Liver (tissue), 9 donors: Measurements from ENCODE around the gene TMC1. TPM values are rescaled to one million over a fixed set of nuclear protein-coding genes. Genes with fewer than 3 reads are reported as not detected.

Source experiments
- DNase-seq: peaks from one replicate; pipeline ENCODE4 v3.0.0-alpha.2; 2017; ENCODE audit warnings: low spot score
- H3K27ac ChIP-seq, 2 donors: one replicate each; pipeline ENCODE4 v1.7.0; 2013; ENCODE audit warnings: inconsistent platforms in 2 of 2, low read length in 2 of 2, control low read depth in 1 of 2, low read depth in 1 of 2, mild to moderate bottlenecking in 1 of 2
- H3K27me3 ChIP-seq, 4 donors: one replicate each; pipeline versions ENCODE4 v1.6.1 to v1.7.0; 2013; ENCODE audit warnings: low read length in 3 of 4, inconsistent platforms in 1 of 4, mild to moderate bottlenecking in 1 of 4, moderate library complexity in 1 of 4; ENCODE audit not compliant: control insufficient read depth in 4 of 4, insufficient read depth in 4 of 4
- H3K36me3 ChIP-seq, 4 donors: one replicate each; pipeline versions ENCODE4 v1.6.1 to v1.7.0; 2013; ENCODE audit warnings: low read length in 3 of 4, mild to moderate bottlenecking in 3 of 4, low read depth in 1 of 4, moderate library complexity in 1 of 4; ENCODE audit not compliant: control insufficient read depth in 4 of 4, insufficient read depth in 3 of 4
- H3K4me1 ChIP-seq, 4 donors: one replicate each; pipeline versions ENCODE4 v1.6.1 to v1.7.0; 2013; ENCODE audit warnings: low read length in 3 of 4, mild to moderate bottlenecking in 3 of 4, moderate library complexity in 1 of 4; ENCODE audit not compliant: control insufficient read depth in 4 of 4, insufficient read depth in 4 of 4
- H3K4me3 ChIP-seq, 3 donors: one replicate each; pipeline versions ENCODE4 v1.6.1 to v1.7.0; 2013; ENCODE audit warnings: low read length in 3 of 3, control low read depth in 1 of 3, low read depth in 1 of 3, mild to moderate bottlenecking in 1 of 3
- H3K9ac ChIP-seq, 2 donors: one replicate each; pipeline ENCODE4 v1.7.0; 2013; ENCODE audit warnings: low read length in 2 of 2, mild to moderate bottlenecking in 2 of 2, moderate library complexity in 2 of 2, control low read depth in 1 of 2, low read depth in 1 of 2
- H3K9me3 ChIP-seq, 4 donors: one replicate each; pipeline versions ENCODE4 v1.6.1 to v1.7.0; 2013; ENCODE audit warnings: low read length in 3 of 4; ENCODE audit not compliant: control insufficient read depth in 4 of 4
- ATF3 ChIP-seq: IDR thresholded peaks from 2 replicates; pipeline ENCODE4 v1.6.1; 2016; ENCODE audit warnings: antibody characterized with exemption
- CTCF ChIP-seq: fragments of 150-350 bp; IDR thresholded peaks from 2 replicates; pipeline ENCODE4 v1.5.1; 2017; ENCODE audit warnings: improper control_type of control experiment, low read depth, low read length; ENCODE audit not compliant: missing input control
- FOXA1 ChIP-seq: IDR thresholded peaks from 2 replicates; pipeline ENCODE4 v1.6.1; 2016; ENCODE audit warnings: antibody characterized with exemption
- HNF4G ChIP-seq: IDR thresholded peaks from 2 replicates; pipeline ENCODE4 v1.6.1; 2016; ENCODE audit warnings: antibody characterized with exemption
- JUND ChIP-seq, 2 donors: IDR thresholded peaks; 2 replicates each; pipeline ENCODE4 v1.6.1; 2016; ENCODE audit warnings: antibody characterized with exemption in 2 of 2
- NR2F2 ChIP-seq: IDR thresholded peaks from 2 replicates; pipeline ENCODE4 v1.6.1; 2016; ENCODE audit warnings: antibody characterized with exemption
- RAD21 ChIP-seq, 2 donors: IDR thresholded peaks; 2 replicates each; pipeline ENCODE4 v1.6.1; 2016; ENCODE audit warnings: antibody characterized with exemption in 2 of 2, mild to moderate bottlenecking in 2 of 2
- REST ChIP-seq: IDR thresholded peaks from 2 replicates; pipeline ENCODE4 v1.6.1; 2016; ENCODE audit warnings: antibody characterized with exemption, mild to moderate bottlenecking
- RXRA ChIP-seq, 2 donors: IDR thresholded peaks; 2 replicates each; pipeline ENCODE4 v1.6.1; 2017 to 2018; ENCODE audit warnings: antibody characterized with exemption in 2 of 2, mild to moderate bottlenecking in 1 of 2
- SP1 ChIP-seq: IDR thresholded peaks from 2 replicates; pipeline ENCODE4 v1.6.1; 2018; ENCODE audit warnings: antibody characterized with exemption, mild to moderate bottlenecking
- TAF1 ChIP-seq: conservative IDR thresholded peaks from 2 replicates; pipeline ENCODE4 v1.6.1; 2016; ENCODE audit warnings: antibody characterized with exemption, mild to moderate bottlenecking
- YY1 ChIP-seq: IDR thresholded peaks from 2 replicates; pipeline ENCODE4 v1.6.1; 2016; ENCODE audit warnings: antibody characterized with exemption, mild to moderate bottlenecking
- ZBTB33 ChIP-seq: IDR thresholded peaks from 2 replicates; pipeline ENCODE4 v1.6.1; 2016; ENCODE audit warnings: antibody characterized with exemption
- WGBS: extraction: QIAGEN DNeasy Blood & Tissue Kit; methylation state at CpG from one replicate; pipeline ENCODE4 v1.1.7; 2013; 5-methylcytosine and 5-hydroxymethylcytosine counted together
- polyA plus RNA-seq, 2 donors: library from polyadenylated mRNA; stranded (reverse) in 1 of 2; unstranded in 1 of 2; fragments of 200-250 nt in 1 of 2; fragments of >200 nt in 1 of 2; fragmentation: Nextera tagmentation in 1 of 2; extraction: Ambion mirVana in 1 of 2; gene quantifications; one replicate each; pipeline versions ENCODE4 v1.2.1 to v1.2.3, GENCODE V29; 2013 to 2015
- total RNA-seq, 2 donors: library from RNA; depleted of rRNA; stranded (reverse); fragments of >200 nt; gene quantifications; one replicate each; pipeline ENCODE4 v1.2.3, GENCODE V29; 2014
- donor health status: healthy.
- donor health status: healthy.
- donor health status: healthy.
- donor health status: healthy.
- donor health status: healthy.

TMC1 gene
- total and polyA plus RNA-seq, 4 donors = 0.09 TPM; not detected in 3

- Histone ChIP-seq H3K27me3 (no peaks in the 10 kb centered on the region), H3K9ac (no peak overlapping the region), H3K9me3 (no peaks in the 10 kb centered on the region), H3K4me3 (no peak overlapping the region), H3K27ac (peak overlapping the region in 1 of 2 donors; percentile 27), H3K36me3 (no peaks in the 10 kb centered on the region), H3K4me1 (peaks cover 0 to 6% (median 1%) of the 10 kb centered on the region in 4 donors)
- 74% methylated on average over 5 of the region's 5 CpGs for WGBS
- no peak for DNase-seq
- TF ChIP-seq SP1 (no peak), RXRA (IDR thresholded peaks at IDR 0.05) (peak in 1 of 2 donors; percentile 9), JUND (IDR thresholded peaks at IDR 0.05) (peak; percentile 67 to 75), RAD21 (IDR thresholded peaks at IDR 0.05) (peak; percentile 36 to 43), CTCF (no peak)
These were observed 65.2 kb downstream of the TMC1 start for GRCh38 chr9:72586388-72587130.

- TF ChIP-seq YY1 = no peak
- TF ChIP-seq TAF1 = no peak
- no peak for TF ChIP-seq RXRA (IDR thresholded peaks at IDR 0.05)
- TF ChIP-seq HNF4G = no peak
- no peak for TF ChIP-seq SP1
- TF ChIP-seq ATF3 = no peak
- TF ChIP-seq REST = no peak
- no peak for TF ChIP-seq NR2F2
- no peak for TF ChIP-seq ZBTB33
- no peak for TF ChIP-seq CTCF
- TF ChIP-seq FOXA1 = no peak
- H3K36me3 ChIP-seq = no peaks in the 10 kb centered on the region
- no peak for DNase-seq
- H3K9ac ChIP-seq = no peak overlapping the region
- H3K9me3 ChIP-seq = no peaks in the 10 kb centered on the region
- no peak overlapping the region for H3K27ac ChIP-seq
- H3K27me3 ChIP-seq = no peaks in the 10 kb centered on the region
- H3K4me3 ChIP-seq = no peak overlapping the region
- peaks cover 0 to 6% (median 2%) of the 10 kb centered on the region in 4 donors for H3K4me1 ChIP-seq
These were observed 66.9 kb downstream of the TMC1 start for GRCh38 chr9:72588336-72588735.
